Hepatocyte (in vitro differentiated cells): ENCODE data around the gene PLEKHA5. TPM values are rescaled to one million over a fixed set of nuclear protein-coding genes. Genes with fewer than 3 reads are reported as not detected.

Source experiments
- DNase-seq: peaks from one replicate; pipeline ENCODE4 v3.0.0-alpha.2; 2016; ENCODE audit warnings: low spot score
- H2AFZ ChIP-seq: fragments of 200-600 bp; sonication (generic); 2 replicates; pipeline ENCODE4 v1.6.0; 2016; ENCODE audit warnings: antibody characterized with exemption, mild to moderate bottlenecking
- H3K27ac ChIP-seq: fragments of 200-600 bp; sonication (generic); 2 replicates; pipeline ENCODE4 v1.5.1; 2016; ENCODE audit warnings: mild to moderate bottlenecking
- H3K27me3 ChIP-seq: fragments of 200-600 bp; sonication (generic); 2 replicates; pipeline ENCODE4 v1.6.1; 2016
- H3K36me3 ChIP-seq: fragments of 200-600 bp; sonication (generic); replicated peaks from 2 replicates; pipeline ENCODE4 v1.5.1; 2016; ENCODE audit warnings: low read depth; ENCODE audit not compliant: insufficient read depth
- H3K4me1 ChIP-seq: fragments of 200-600 bp; sonication (generic); 2 replicates; pipeline ENCODE4 v1.5.1; 2016; ENCODE audit warnings: mild to moderate bottlenecking, moderate library complexity; ENCODE audit not compliant: insufficient read depth
- H3K4me2 ChIP-seq: fragments of 200-600 bp; sonication (generic); 2 replicates; pipeline ENCODE4 v1.6.0; 2016
- H3K4me3 ChIP-seq: fragments of 200-600 bp; sonication (generic); 2 replicates; pipeline ENCODE4 v1.5.1; 2016; ENCODE audit warnings: mild to moderate bottlenecking
- H3K79me2 ChIP-seq: fragments of 200-600 bp; sonication (generic); 2 replicates; pipeline ENCODE4 v1.6.0; 2017; ENCODE audit warnings: mild to moderate bottlenecking
- H3K9me2 ChIP-seq: fragments of 200-600 bp; sonication (generic); replicated peaks from 2 replicates; pipeline ENCODE4 v1.6.0; 2017; ENCODE audit warnings: mild to moderate bottlenecking; ENCODE audit not compliant: insufficient read depth
- H3K9me3 ChIP-seq: fragments of 200-600 bp; sonication (generic); 2 replicates; pipeline ENCODE4 v1.5.1; 2016; ENCODE audit warnings: low read depth, mild to moderate bottlenecking
- H4K20me1 ChIP-seq: fragments of 200-600 bp; sonication (generic); 2 replicates; pipeline ENCODE4 v1.6.0; 2016; ENCODE audit warnings: mild to moderate bottlenecking; ENCODE audit not compliant: insufficient read depth, poor library complexity, severe bottlenecking
- EZH2 ChIP-seq: fragments of 200-600 bp; sonication (generic); IDR thresholded peaks from 2 replicates; pipeline ENCODE4 v1.6.1; 2016; ENCODE audit warnings: antibody characterized with exemption, mild to moderate bottlenecking, borderline replicate concordance
- EZH2phosphoT487 ChIP-seq: fragments of 200-600 bp; sonication (generic); IDR thresholded peaks from one replicate; pipeline ENCODE4 v1.6.1; 2018; ENCODE audit warnings: antibody characterized with exemption, mild to moderate bottlenecking, low read depth, moderate library complexity; ENCODE audit not compliant: unreplicated experiment, severe bottlenecking
- WGBS: methylation state at CpG from one replicate; pipeline ENCODE4 v1.1.6; 2016; ENCODE audit warnings: low lambda C conversion rate; ENCODE audit errors: missing lambda C conversion rate; 5-methylcytosine and 5-hydroxymethylcytosine counted together
- polyA plus RNA-seq: library from polyadenylated mRNA; unstranded; fragments of >200 nt; fragmentation: Nextera tagmentation; extraction: Ambion mirVana; gene quantifications from 2 replicates; pipeline ENCODE4 v1.2.1, GENCODE V29; 2016
- total RNA-seq: library from RNA; depleted of rRNA; stranded (reverse); fragments of >200 nt; gene quantifications from 2 replicates; pipeline ENCODE4 v1.2.3, GENCODE V29; 2014
- TF ChIP-seq, protein P1 (sequence below): fragments of 200-600 bp; sonication (generic); IDR thresholded peaks from 2 replicates; pipeline ENCODE4 v1.5.1; 2016; ENCODE audit warnings: antibody characterized with exemption, mild to moderate bottlenecking; ENCODE audit not compliant: poor library complexity

PLEKHA5 gene
- total and polyA plus RNA-seq, 2 experiments from 2014 or later = 32.2 to 39.6 TPM

DNA sequence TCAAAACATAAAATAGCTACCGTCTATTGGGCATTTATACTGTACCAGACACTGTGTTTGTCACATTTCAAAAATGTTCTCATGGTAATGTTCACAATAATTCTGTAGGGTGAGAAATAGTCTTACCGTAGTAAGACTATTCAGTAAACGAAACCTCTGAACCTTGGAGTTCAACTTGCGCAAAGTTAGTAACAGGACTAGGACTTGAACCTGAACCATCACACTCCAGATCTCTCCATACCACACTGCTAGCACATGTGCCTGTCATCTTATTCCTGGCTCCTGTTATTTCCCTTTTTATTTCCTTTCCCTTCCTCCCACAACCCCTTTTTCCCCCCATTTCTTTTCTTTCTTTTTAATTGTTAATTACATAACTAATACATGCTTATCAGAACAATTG is 65.4 kb downstream of the PLEKHA5 start:
- Histone ChIP-seq H3K9me3 (no peaks in the 10 kb centered on the region), H3K27me3 (no peaks in the 10 kb centered on the region), H3K9me2 (no peaks in the 10 kb centered on the region), H3K4me2 (no peak overlapping the region), H4K20me1 (peaks cover 8% of the 10 kb centered on the region), H3K27ac (no peak overlapping the region), H2AFZ (no peak overlapping the region), H3K79me2 (peaks cover 78% of the 10 kb centered on the region), H3K4me1 (peaks cover 4% of the 10 kb centered on the region), H3K36me3 (no peaks in the 10 kb centered on the region), H3K4me3 (no peak overlapping the region)
- 94% methylated on average over 4 of the region's 4 CpGs for whole genome bisulfite sequencing
- TF ChIP-seq, protein P1, sequence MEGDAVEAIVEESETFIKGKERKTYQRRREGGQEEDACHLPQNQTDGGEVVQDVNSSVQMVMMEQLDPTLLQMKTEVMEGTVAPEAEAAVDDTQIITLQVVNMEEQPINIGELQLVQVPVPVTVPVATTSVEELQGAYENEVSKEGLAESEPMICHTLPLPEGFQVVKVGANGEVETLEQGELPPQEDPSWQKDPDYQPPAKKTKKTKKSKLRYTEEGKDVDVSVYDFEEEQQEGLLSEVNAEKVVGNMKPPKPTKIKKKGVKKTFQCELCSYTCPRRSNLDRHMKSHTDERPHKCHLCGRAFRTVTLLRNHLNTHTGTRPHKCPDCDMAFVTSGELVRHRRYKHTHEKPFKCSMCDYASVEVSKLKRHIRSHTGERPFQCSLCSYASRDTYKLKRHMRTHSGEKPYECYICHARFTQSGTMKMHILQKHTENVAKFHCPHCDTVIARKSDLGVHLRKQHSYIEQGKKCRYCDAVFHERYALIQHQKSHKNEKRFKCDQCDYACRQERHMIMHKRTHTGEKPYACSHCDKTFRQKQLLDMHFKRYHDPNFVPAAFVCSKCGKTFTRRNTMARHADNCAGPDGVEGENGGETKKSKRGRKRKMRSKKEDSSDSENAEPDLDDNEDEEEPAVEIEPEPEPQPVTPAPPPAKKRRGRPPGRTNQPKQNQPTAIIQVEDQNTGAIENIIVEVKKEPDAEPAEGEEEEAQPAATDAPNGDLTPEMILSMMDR = no peak
- TF ChIP-seq EZH2phosphoT487 (no peak), EZH2 (no peak)
- DNase-seq = no peak

DNA sequence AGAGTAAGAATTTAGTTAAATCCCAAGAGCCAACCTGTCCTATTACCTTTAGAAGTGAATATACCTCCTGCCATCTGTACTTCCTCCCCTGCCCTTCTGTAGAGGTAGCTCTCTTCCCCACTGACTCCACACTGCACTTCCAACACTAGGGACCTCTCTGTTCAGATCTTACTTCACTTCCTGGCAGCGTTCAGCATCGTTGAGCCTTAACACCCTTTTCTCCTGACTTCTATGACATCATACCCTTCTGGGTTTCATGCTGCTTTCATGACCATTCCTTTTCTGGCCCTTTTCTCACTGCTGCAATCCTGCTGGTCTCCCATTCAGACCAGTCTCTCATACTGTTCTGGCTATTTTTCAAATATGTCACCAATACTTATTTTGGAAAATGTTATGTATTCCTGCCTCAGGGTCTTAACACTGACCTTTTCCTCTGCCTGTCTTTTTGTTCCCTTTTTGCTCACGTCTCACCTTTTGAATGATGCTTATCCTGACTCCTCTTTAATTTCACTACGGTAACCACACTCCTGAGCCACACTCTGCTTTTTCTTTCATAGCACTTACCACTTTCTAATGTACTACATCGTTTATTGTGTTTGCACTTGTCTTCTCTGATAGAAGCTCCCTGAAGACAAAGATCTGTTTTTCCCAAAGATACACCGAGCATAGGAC is 67.6 kb downstream of the PLEKHA5 start:
- H3K4me3 ChIP-seq = no peak overlapping the region
- no peak overlapping the region for H3K27ac ChIP-seq
- no peak overlapping the region for H2AFZ ChIP-seq
- no peaks in the 10 kb centered on the region for H4K20me1 ChIP-seq
- no peaks in the 10 kb centered on the region for H3K4me1 ChIP-seq
- no peak overlapping the region for H3K4me2 ChIP-seq
- peaks cover 79% of the 10 kb centered on the region for H3K79me2 ChIP-seq
- no peaks in the 10 kb centered on the region for H3K27me3 ChIP-seq
- WGBS = 72% methylated on average over 6 of the region's 6 CpGs
- no peaks in the 10 kb centered on the region for H3K9me3 ChIP-seq
- H3K9me2 ChIP-seq = no peaks in the 10 kb centered on the region
- DNase-seq = no peak
- no peaks in the 10 kb centered on the region for H3K36me3 ChIP-seq
- TF ChIP-seq EZH2 (no peak), EZH2phosphoT487 (no peak)
- TF ChIP-seq, protein P1 = no peak

DNA sequence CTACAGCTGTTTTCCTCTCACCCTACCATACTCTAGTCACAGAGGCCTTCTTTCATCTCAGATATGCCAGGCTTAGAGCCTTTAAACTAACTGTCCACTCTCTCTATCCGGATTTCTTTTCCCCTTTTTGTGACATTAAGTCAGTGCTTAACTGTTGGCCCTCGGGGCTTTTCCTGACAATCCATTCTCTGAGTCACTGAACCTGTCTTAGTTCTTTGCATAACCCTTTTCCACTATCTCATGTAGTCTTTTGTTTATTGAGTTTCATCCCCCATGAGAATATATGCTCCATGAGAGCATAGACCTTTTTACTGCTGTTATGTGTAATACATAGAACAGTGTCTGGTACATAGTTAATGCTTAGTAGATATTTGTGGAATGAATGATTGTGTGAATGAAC is 68.7 kb downstream of the PLEKHA5 start:
- Histone ChIP-seq H3K79me2 (peaks cover 79% of the 10 kb centered on the region), H3K4me2 (no peak overlapping the region), H3K27ac (peak overlapping the region; percentile 6), H2AFZ (no peak overlapping the region), H3K9me2 (no peaks in the 10 kb centered on the region), H3K4me1 (no peaks in the 10 kb centered on the region), H3K27me3 (no peaks in the 10 kb centered on the region), H3K9me3 (no peaks in the 10 kb centered on the region), H3K4me3 (no peak overlapping the region), H3K36me3 (no peaks in the 10 kb centered on the region), H4K20me1 (no peaks in the 10 kb centered on the region)
- DNase-seq = peak; percentile 19
- TF ChIP-seq EZH2 (no peak), EZH2phosphoT487 (no peak)
- TF ChIP-seq, protein P1 = no peak
- WGBS = 31% methylated on average over 2 of the region's 2 CpGs
